ENCODE data around the gene TCEANC2. TPM values are rescaled to one million over a fixed set of nuclear protein-coding genes. Genes with fewer than 3 reads are reported as not detected.

Gene TCEANC2
- total RNA-seq, 1 experiment from 2014 or later: 4.2 TPM

DNA sequence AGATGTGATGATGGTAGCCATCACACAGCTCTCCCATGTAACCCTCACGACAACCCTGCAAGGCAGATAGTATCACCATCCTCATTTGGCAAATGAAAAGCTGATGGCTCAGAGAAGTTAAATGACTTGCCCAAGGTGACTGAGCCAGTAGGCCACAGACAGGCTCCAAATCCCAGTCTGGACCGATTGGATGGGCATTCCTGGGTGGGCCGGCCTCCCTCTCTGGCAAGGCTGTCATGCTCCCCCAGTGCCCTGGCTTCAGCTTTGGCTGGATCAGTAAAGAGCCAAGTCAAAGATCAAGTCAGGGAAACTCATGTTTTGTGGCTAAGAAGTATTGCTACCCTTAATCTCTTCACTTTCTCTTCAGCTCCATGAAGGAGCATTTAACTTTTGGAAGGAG, 58.2 kb downstream of the TCEANC2 start:
- no peaks in the 10 kb centered on the region for H3K4me1 ChIP-seq (ENCODE audit: insufficient read depth, low read length, poor library complexity, severe bottlenecking)
- no peaks in the 10 kb centered on the region for H3K36me3 ChIP-seq (ENCODE audit: insufficient read depth, low read length, poor library complexity, severe bottlenecking)
- ChIA-PET CTCF (no interaction called here), POLR2A (ENCODE audit: low non-redundant PET) (no interaction called here)
- no peak overlapping the region for H3K27ac ChIP-seq (ENCODE audit: low read depth, low read length, poor library complexity, severe bottlenecking)
- TF ChIP-seq EZH2 (IDR thresholded peaks at IDR 0.05; ENCODE audit: borderline replicate concordance, low read depth, low read length, poor library complexity, severe bottlenecking) (no peak), CTCF (conservative IDR thresholded peaks at IDR 0.05; ENCODE audit: low read depth, low read length) (no peak)
- H3K27me3 ChIP-seq (replicated peaks; ENCODE audit: insufficient read depth, low read depth, low read length, poor library complexity): no peaks in the 10 kb centered on the region
- no peak for DNase-seq (ENCODE audit: low spot score)
- no peak overlapping the region for H3K4me3 ChIP-seq (ENCODE audit: low read depth, low read length, poor library complexity, severe bottlenecking)
- intact Hi-C loops (cut with micrococcal nuclease; ENCODE audit: unreplicated experiment): no loop called here
- no TSS peak for BruUV-seq (replicated peaks)
- H3K9me3 ChIP-seq (ENCODE audit: low read depth, low read length, poor library complexity, severe bottlenecking): no peaks in the 10 kb centered on the region

DNA sequence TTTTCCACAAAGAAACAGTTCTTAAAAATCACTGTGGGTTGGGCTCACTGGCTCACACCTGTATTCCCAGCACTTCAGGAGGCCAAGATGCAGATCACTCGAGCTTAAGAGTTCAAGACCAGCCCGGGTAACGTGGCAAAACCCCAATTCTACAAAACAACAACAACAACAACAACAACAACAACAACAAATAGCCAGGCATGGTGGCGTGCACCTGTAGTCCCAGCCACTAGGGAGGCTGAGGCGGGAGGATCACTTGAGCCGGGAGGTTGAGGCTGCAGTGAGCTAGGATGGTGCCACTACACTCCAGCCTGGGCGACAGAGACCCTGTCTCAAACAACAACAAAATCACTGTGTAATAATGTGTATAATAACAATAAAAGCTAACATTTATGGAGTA, 58.6 kb downstream of the TCEANC2 start:
- ChIA-PET POLR2A (ENCODE audit: low non-redundant PET) (no interaction called here), CTCF (no interaction called here)
- Histone ChIP-seq H3K4me1 (ENCODE audit: insufficient read depth, low read length, poor library complexity, severe bottlenecking) (no peaks in the 10 kb centered on the region), H3K27ac (ENCODE audit: low read depth, low read length, poor library complexity, severe bottlenecking) (no peak overlapping the region), H3K9me3 (ENCODE audit: low read depth, low read length, poor library complexity, severe bottlenecking) (no peaks in the 10 kb centered on the region), H3K27me3 (replicated peaks; ENCODE audit: insufficient read depth, low read depth, low read length, poor library complexity) (no peaks in the 10 kb centered on the region), H3K36me3 (ENCODE audit: insufficient read depth, low read length, poor library complexity, severe bottlenecking) (no peaks in the 10 kb centered on the region), H3K4me3 (ENCODE audit: low read depth, low read length, poor library complexity, severe bottlenecking) (no peak overlapping the region)
- intact Hi-C loops (cut with micrococcal nuclease; ENCODE audit: unreplicated experiment): no loop called here
- DNase-seq (ENCODE audit: low spot score): no peak
- TF ChIP-seq CTCF (conservative IDR thresholded peaks at IDR 0.05; ENCODE audit: low read depth, low read length) (no peak), EZH2 (IDR thresholded peaks at IDR 0.05; ENCODE audit: borderline replicate concordance, low read depth, low read length, poor library complexity, severe bottlenecking) (no peak)
- no TSS peak for BruUV-seq (replicated peaks)

DNA sequence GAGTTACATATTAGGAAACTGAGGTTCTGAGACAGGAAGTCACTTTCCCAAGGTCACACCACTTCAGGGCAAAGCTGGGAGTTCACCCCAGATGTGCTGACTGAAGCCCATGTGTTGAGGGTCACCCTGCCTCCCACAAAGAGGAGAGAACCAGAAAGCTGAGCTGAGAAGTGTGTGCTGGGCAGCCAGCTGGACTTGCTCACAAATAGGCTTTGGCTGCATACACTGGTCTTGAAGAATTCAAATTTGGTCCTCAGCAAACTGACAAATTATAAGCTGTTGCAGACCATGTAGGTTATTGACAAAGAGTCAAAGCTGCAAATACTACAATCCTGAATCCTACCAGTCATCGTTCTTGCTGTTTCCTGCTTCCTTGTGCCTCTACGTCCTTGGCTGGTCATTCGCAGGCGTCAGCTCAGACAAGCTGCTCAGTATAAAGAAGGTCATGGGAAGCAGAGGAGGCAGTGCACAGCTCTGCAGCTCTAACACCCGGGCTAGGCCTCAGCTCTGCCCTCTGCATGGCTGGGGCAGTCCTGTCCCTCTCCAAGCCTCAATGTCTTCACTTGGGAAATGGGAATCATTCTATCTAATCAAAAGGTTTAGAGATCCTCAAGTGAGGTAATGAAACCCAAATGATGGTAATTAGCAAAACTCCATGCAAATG, 59.4 kb downstream of the TCEANC2 start:
- no peak overlapping the region for H3K4me3 ChIP-seq (ENCODE audit: low read depth, low read length, poor library complexity, severe bottlenecking)
- DNase-seq (ENCODE audit: low spot score): no peak
- intact Hi-C loops (cut with micrococcal nuclease; ENCODE audit: unreplicated experiment): no loop called here
- ChIA-PET POLR2A (ENCODE audit: low non-redundant PET) (no interaction called here), CTCF (no interaction called here)
- no peaks in the 10 kb centered on the region for H3K27me3 ChIP-seq (replicated peaks; ENCODE audit: insufficient read depth, low read depth, low read length, poor library complexity)
- H3K4me1 ChIP-seq (ENCODE audit: insufficient read depth, low read length, poor library complexity, severe bottlenecking): no peaks in the 10 kb centered on the region
- no peaks in the 10 kb centered on the region for H3K36me3 ChIP-seq (ENCODE audit: insufficient read depth, low read length, poor library complexity, severe bottlenecking)
- BruUV-seq (replicated peaks): no TSS peak
- TF ChIP-seq EZH2 (IDR thresholded peaks at IDR 0.05; ENCODE audit: borderline replicate concordance, low read depth, low read length, poor library complexity, severe bottlenecking) (no peak), CTCF (conservative IDR thresholded peaks at IDR 0.05; ENCODE audit: low read depth, low read length) (no peak)
- no peaks in the 10 kb centered on the region for H3K9me3 ChIP-seq (ENCODE audit: low read depth, low read length, poor library complexity, severe bottlenecking)
- no peak overlapping the region for H3K27ac ChIP-seq (ENCODE audit: low read depth, low read length, poor library complexity, severe bottlenecking)

Measured in A673 (cell line).